ENCODE results near the gene VSIR.

The VSIR gene

GRCh38 chr10:71717551-71717951 is 55.8 kb downstream of the VSIR start:
- peaks cover 21% of the 10 kb centered on the region for H3K4me1 ChIP-seq (ENCODE audit: control insufficient read depth, low read depth, low read length)
- H3K27me3 ChIP-seq (ENCODE audit: control insufficient read depth, insufficient read depth, low read length), result no peaks in the 10 kb centered on the region
- H3K9ac ChIP-seq (ENCODE audit: low read length), result no peak overlapping the region
- no peaks in the 10 kb centered on the region for H3K36me3 ChIP-seq (ENCODE audit: control insufficient read depth, low read depth, low read length)
- H3K9me3 ChIP-seq (ENCODE audit: control insufficient read depth, low read depth, low read length), result no peaks in the 10 kb centered on the region
- no peak overlapping the region for H3K27ac ChIP-seq (ENCODE audit: low read length)
- no peak overlapping the region for H3K4me3 ChIP-seq (ENCODE audit: low read length)

DNA sequence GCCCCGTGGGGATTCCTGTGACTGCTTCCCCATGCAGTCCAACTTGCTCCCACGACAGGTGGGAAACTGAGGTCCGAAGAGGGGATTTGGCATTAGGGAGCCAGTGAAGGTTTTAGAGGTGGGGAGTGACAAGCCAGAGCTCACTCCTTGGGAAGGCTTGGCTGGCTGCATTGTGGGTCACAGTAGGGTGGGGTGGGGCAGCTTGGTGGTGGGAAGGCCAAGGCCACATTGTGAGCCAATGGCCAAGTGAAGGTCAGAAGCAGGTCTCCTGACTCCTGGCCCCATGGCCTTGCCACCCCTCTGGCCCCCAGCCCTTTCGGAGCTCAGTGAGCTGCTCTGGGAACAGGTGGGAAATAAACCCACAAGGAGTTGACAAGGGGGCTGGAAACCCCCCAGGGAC is 56.3 kb downstream of the VSIR start:
- Histone ChIP-seq H3K4me3 (ENCODE audit: low read length) (no peak overlapping the region), H3K27me3 (ENCODE audit: control insufficient read depth, insufficient read depth, low read length) (no peaks in the 10 kb centered on the region), H3K9me3 (ENCODE audit: control insufficient read depth, low read depth, low read length) (no peaks in the 10 kb centered on the region), H3K4me1 (ENCODE audit: control insufficient read depth, low read depth, low read length) (peaks cover 21% of the 10 kb centered on the region), H3K36me3 (ENCODE audit: control insufficient read depth, low read depth, low read length) (no peaks in the 10 kb centered on the region), H3K27ac (ENCODE audit: low read length) (no peak overlapping the region), H3K9ac (ENCODE audit: low read length) (no peak overlapping the region)

- H3K9me3 ChIP-seq (ENCODE audit: control insufficient read depth, low read depth, low read length), result no peaks in the 10 kb centered on the region
- H3K36me3 ChIP-seq (ENCODE audit: control insufficient read depth, low read depth, low read length), result no peaks in the 10 kb centered on the region
- no peak overlapping the region for H3K27ac ChIP-seq (ENCODE audit: low read length)
- H3K27me3 ChIP-seq (ENCODE audit: control insufficient read depth, insufficient read depth, low read length), result no peaks in the 10 kb centered on the region
- no peak overlapping the region for H3K9ac ChIP-seq (ENCODE audit: low read length)
- H3K4me3 ChIP-seq (ENCODE audit: low read length), result no peak overlapping the region
- peaks cover 21% of the 10 kb centered on the region for H3K4me1 ChIP-seq (ENCODE audit: control insufficient read depth, low read depth, low read length)
Observed at GRCh38 chr10:71716426-71716825, 56.9 kb downstream of the VSIR start.

- Histone ChIP-seq H3K36me3 (ENCODE audit: control insufficient read depth, low read depth, low read length) (no peaks in the 10 kb centered on the region), H3K9me3 (ENCODE audit: control insufficient read depth, low read depth, low read length) (no peaks in the 10 kb centered on the region), H3K27ac (ENCODE audit: low read length) (no peak overlapping the region), H3K4me1 (ENCODE audit: control insufficient read depth, low read depth, low read length) (peaks cover 21% of the 10 kb centered on the region), H3K4me3 (ENCODE audit: low read length) (no peak overlapping the region), H3K9ac (ENCODE audit: low read length) (no peak overlapping the region), H3K27me3 (ENCODE audit: control insufficient read depth, insufficient read depth, low read length) (no peaks in the 10 kb centered on the region)
Observed at GRCh38 chr10:71715860-71716259, 57.5 kb downstream of the VSIR start.

GRCh38 chr10:71715026-71715425 is 58.3 kb downstream of the VSIR start:
- Histone ChIP-seq H3K27ac (ENCODE audit: low read length) (no peak overlapping the region), H3K9ac (ENCODE audit: low read length) (no peak overlapping the region), H3K36me3 (ENCODE audit: control insufficient read depth, low read depth, low read length) (no peaks in the 10 kb centered on the region), H3K9me3 (ENCODE audit: control insufficient read depth, low read depth, low read length) (no peaks in the 10 kb centered on the region), H3K4me1 (ENCODE audit: control insufficient read depth, low read depth, low read length) (peaks cover 18% of the 10 kb centered on the region), H3K27me3 (ENCODE audit: control insufficient read depth, insufficient read depth, low read length) (no peaks in the 10 kb centered on the region), H3K4me3 (ENCODE audit: low read length) (no peak overlapping the region)

DNA sequence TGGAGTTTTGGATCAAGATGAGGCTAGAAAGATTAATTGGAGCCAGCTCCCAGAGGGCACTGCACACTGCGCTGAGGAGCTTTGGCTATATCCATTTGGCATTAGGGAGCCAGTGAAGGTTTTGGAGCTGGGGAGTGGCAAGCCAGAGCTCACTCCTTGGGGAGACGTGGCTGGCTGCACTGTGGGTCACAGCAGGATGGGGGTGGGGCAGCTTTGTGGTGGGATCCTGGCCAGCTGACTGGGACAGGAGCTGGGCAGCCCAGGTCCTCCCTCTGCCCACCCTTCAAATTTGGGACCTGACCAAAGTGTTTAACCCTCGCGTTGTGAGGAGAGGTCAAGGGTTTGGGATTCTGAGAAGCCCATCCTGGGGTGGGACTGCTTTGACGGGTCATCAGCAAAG is 58.7 kb downstream of the VSIR start:
- Histone ChIP-seq H3K9ac (ENCODE audit: low read length) (no peak overlapping the region), H3K27me3 (ENCODE audit: control insufficient read depth, insufficient read depth, low read length) (no peaks in the 10 kb centered on the region), H3K27ac (ENCODE audit: low read length) (no peak overlapping the region), H3K4me1 (ENCODE audit: control insufficient read depth, low read depth, low read length) (peaks cover 14% of the 10 kb centered on the region), H3K4me3 (ENCODE audit: low read length) (no peak overlapping the region), H3K9me3 (ENCODE audit: control insufficient read depth, low read depth, low read length) (no peaks in the 10 kb centered on the region), H3K36me3 (ENCODE audit: control insufficient read depth, low read depth, low read length) (no peaks in the 10 kb centered on the region)

GRCh38 chr10:71714031-71714410 is 59.3 kb downstream of the VSIR start:
- H3K27ac ChIP-seq (ENCODE audit: low read length), result no peak overlapping the region
- no peaks in the 10 kb centered on the region for H3K36me3 ChIP-seq (ENCODE audit: control insufficient read depth, low read depth, low read length)
- no peaks in the 10 kb centered on the region for H3K27me3 ChIP-seq (ENCODE audit: control insufficient read depth, insufficient read depth, low read length)
- H3K4me1 ChIP-seq (ENCODE audit: control insufficient read depth, low read depth, low read length), result peaks cover 8% of the 10 kb centered on the region
- H3K4me3 ChIP-seq (ENCODE audit: low read length), result no peak overlapping the region
- no peaks in the 10 kb centered on the region for H3K9me3 ChIP-seq (ENCODE audit: control insufficient read depth, low read depth, low read length)
- no peak overlapping the region for H3K9ac ChIP-seq (ENCODE audit: low read length)

GRCh38 chr10:71713135-71714030 is 59.9 kb downstream of the VSIR start:
- Histone ChIP-seq H3K27me3 (ENCODE audit: control insufficient read depth, insufficient read depth, low read length) (no peaks in the 10 kb centered on the region), H3K4me1 (ENCODE audit: control insufficient read depth, low read depth, low read length) (peaks cover 7% of the 10 kb centered on the region), H3K27ac (ENCODE audit: low read length) (no peak overlapping the region), H3K9ac (ENCODE audit: low read length) (no peak overlapping the region), H3K4me3 (ENCODE audit: low read length) (no peak overlapping the region), H3K36me3 (ENCODE audit: control insufficient read depth, low read depth, low read length) (no peaks in the 10 kb centered on the region), H3K9me3 (ENCODE audit: control insufficient read depth, low read depth, low read length) (no peaks in the 10 kb centered on the region)

DNA sequence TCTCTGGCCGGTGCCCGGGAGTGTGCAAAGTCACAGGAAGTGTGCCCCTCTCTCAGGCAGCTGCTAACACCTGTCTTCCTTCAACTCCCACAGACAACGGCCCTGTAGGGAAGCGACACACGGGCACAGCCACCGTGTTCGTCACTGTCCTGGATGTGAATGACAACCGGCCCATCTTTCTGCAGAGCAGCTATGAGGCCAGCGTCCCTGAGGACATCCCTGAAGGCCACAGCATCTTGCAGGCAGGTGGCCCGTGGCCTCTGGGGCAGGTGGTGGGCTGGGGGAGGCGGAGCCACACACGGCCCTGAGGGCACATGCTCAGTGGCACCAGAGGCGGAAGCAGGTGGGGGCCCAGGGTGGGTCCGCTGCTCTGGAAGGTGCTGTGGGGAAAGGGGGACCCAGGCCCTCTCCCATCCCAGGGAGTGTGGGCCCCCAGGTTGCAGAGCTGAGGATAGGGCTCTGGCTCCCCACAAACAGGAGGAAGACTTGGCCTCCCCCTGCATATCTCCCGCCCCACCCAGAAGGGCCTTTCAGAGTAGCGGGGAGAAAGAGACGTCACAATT is 60.7 kb downstream of the VSIR start:
- Histone ChIP-seq H3K4me1 (ENCODE audit: control insufficient read depth, low read depth, low read length) (peaks cover 7% of the 10 kb centered on the region), H3K27ac (ENCODE audit: low read length) (no peak overlapping the region), H3K36me3 (ENCODE audit: control insufficient read depth, low read depth, low read length) (no peaks in the 10 kb centered on the region), H3K4me3 (ENCODE audit: low read length) (no peak overlapping the region), H3K9me3 (ENCODE audit: control insufficient read depth, low read depth, low read length) (no peaks in the 10 kb centered on the region), H3K9ac (ENCODE audit: low read length) (no peak overlapping the region), H3K27me3 (ENCODE audit: control insufficient read depth, insufficient read depth, low read length) (no peaks in the 10 kb centered on the region)

DNA sequence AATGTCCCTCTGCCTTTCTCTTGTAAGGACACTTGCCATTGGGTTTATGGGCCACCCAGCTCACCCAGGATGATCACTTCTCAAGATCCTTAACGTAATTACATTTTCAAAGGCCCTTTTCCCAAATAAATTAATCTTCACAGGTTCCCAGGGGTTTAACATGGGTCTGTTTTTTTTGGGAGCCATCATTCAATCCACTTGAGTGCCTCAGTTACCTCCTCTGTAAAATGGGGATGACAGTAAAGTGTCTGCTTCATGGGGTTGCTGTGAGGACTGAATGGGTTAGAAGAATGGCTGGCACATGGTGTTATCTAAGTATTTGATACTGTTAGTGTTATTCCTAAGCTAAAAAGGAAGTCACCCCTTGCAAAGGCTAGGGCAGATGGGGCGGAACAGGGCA is 61.1 kb downstream of the VSIR start:
- H3K4me1 ChIP-seq (ENCODE audit: control insufficient read depth, low read depth, low read length), result peaks cover 7% of the 10 kb centered on the region
- no peaks in the 10 kb centered on the region for H3K27me3 ChIP-seq (ENCODE audit: control insufficient read depth, insufficient read depth, low read length)
- H3K9ac ChIP-seq (ENCODE audit: low read length), result no peak overlapping the region
- H3K36me3 ChIP-seq (ENCODE audit: control insufficient read depth, low read depth, low read length), result no peaks in the 10 kb centered on the region
- H3K9me3 ChIP-seq (ENCODE audit: control insufficient read depth, low read depth, low read length), result no peaks in the 10 kb centered on the region
- no peak overlapping the region for H3K27ac ChIP-seq (ENCODE audit: low read length)
- no peak overlapping the region for H3K4me3 ChIP-seq (ENCODE audit: low read length)

GRCh38 chr10:71711052-71711623 is 62.2 kb downstream of the VSIR start:
- Histone ChIP-seq H3K27ac (ENCODE audit: low read length) (no peak overlapping the region), H3K4me1 (ENCODE audit: control insufficient read depth, low read depth, low read length) (peaks cover 7% of the 10 kb centered on the region), H3K4me3 (ENCODE audit: low read length) (no peak overlapping the region), H3K9ac (ENCODE audit: low read length) (no peak overlapping the region), H3K36me3 (ENCODE audit: control insufficient read depth, low read depth, low read length) (no peaks in the 10 kb centered on the region), H3K9me3 (ENCODE audit: control insufficient read depth, low read depth, low read length) (no peaks in the 10 kb centered on the region), H3K27me3 (ENCODE audit: control insufficient read depth, insufficient read depth, low read length) (no peaks in the 10 kb centered on the region)

DNA sequence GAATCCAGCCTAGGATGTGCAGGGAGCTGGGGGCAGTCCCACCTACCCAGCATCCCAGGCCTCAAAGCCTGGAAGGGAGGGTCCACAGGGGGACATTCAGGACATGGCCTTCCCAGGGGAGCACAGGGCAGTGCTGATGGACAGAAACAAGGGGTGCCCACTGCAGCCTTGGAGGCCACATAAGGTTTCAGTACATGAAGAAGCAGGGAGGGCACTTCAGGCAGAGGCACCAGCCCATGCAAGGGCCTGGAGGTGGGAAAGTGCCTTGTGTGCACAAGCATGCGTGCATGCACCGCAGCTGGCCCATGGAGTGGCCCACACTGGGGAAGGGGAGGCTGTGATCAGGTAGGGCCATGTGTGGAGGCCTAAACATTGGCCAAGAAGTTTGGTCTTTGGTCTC is 62.8 kb downstream of the VSIR start:
- no peak overlapping the region for H3K27ac ChIP-seq (ENCODE audit: low read length)
- H3K36me3 ChIP-seq (ENCODE audit: control insufficient read depth, low read depth, low read length), result no peaks in the 10 kb centered on the region
- H3K9me3 ChIP-seq (ENCODE audit: control insufficient read depth, low read depth, low read length), result no peaks in the 10 kb centered on the region
- no peak overlapping the region for H3K9ac ChIP-seq (ENCODE audit: low read length)
- peaks cover 7% of the 10 kb centered on the region for H3K4me1 ChIP-seq (ENCODE audit: control insufficient read depth, low read depth, low read length)
- no peak overlapping the region for H3K4me3 ChIP-seq (ENCODE audit: low read length)
- no peaks in the 10 kb centered on the region for H3K27me3 ChIP-seq (ENCODE audit: control insufficient read depth, insufficient read depth, low read length)

Measured in iPS-18a (cell line).